Liver (tissue), 9 donors: ENCODE results near the gene USP9X. TPM values are rescaled to one million over a fixed set of nuclear protein-coding genes. Genes with fewer than 3 reads are reported as not detected.
"Not testable (repeated sequence)": the region's sequence is repeated elsewhere in the genome, so short reads cannot be mapped to it uniquely, and the experiment has no call there.

ENCODE experiments used
- DNase-seq: peaks from one replicate; pipeline ENCODE4 v3.0.0-alpha.2; 2017; ENCODE audit warnings: low spot score
- H3K27ac ChIP-seq, 2 donors: one replicate each; pipeline ENCODE4 v1.7.0; 2013; ENCODE audit warnings: inconsistent platforms in 2 of 2, low read length in 2 of 2, control low read depth in 1 of 2, low read depth in 1 of 2, mild to moderate bottlenecking in 1 of 2
- H3K27me3 ChIP-seq, 4 donors: one replicate each; pipeline versions ENCODE4 v1.6.1 to v1.7.0; 2013; ENCODE audit warnings: low read length in 3 of 4, inconsistent platforms in 1 of 4, mild to moderate bottlenecking in 1 of 4, moderate library complexity in 1 of 4; ENCODE audit not compliant: control insufficient read depth in 4 of 4, insufficient read depth in 4 of 4
- H3K36me3 ChIP-seq, 4 donors: one replicate each; pipeline versions ENCODE4 v1.6.1 to v1.7.0; 2013; ENCODE audit warnings: low read length in 3 of 4, mild to moderate bottlenecking in 3 of 4, low read depth in 1 of 4, moderate library complexity in 1 of 4; ENCODE audit not compliant: control insufficient read depth in 4 of 4, insufficient read depth in 3 of 4
- H3K4me1 ChIP-seq, 4 donors: one replicate each; pipeline versions ENCODE4 v1.6.1 to v1.7.0; 2013; ENCODE audit warnings: low read length in 3 of 4, mild to moderate bottlenecking in 3 of 4, moderate library complexity in 1 of 4; ENCODE audit not compliant: control insufficient read depth in 4 of 4, insufficient read depth in 4 of 4
- H3K4me3 ChIP-seq, 3 donors: one replicate each; pipeline versions ENCODE4 v1.6.1 to v1.7.0; 2013; ENCODE audit warnings: low read length in 3 of 3, control low read depth in 1 of 3, low read depth in 1 of 3, mild to moderate bottlenecking in 1 of 3
- H3K9ac ChIP-seq, 2 donors: one replicate each; pipeline ENCODE4 v1.7.0; 2013; ENCODE audit warnings: low read length in 2 of 2, mild to moderate bottlenecking in 2 of 2, moderate library complexity in 2 of 2, control low read depth in 1 of 2, low read depth in 1 of 2
- H3K9me3 ChIP-seq, 4 donors: one replicate each; pipeline versions ENCODE4 v1.6.1 to v1.7.0; 2013; ENCODE audit warnings: low read length in 3 of 4; ENCODE audit not compliant: control insufficient read depth in 4 of 4
- EGR1 ChIP-seq, 2 donors: IDR thresholded peaks; 2 replicates each; pipeline ENCODE4 v1.6.1; 2016 to 2018; ENCODE audit warnings: antibody characterized with exemption in 2 of 2, low read depth in 2 of 2
- FOXA1 ChIP-seq: IDR thresholded peaks from 2 replicates; pipeline ENCODE4 v1.6.1; 2016; ENCODE audit warnings: antibody characterized with exemption
- FOXA2 ChIP-seq: IDR thresholded peaks from 2 replicates; pipeline ENCODE4 v1.6.1; 2016; ENCODE audit warnings: antibody characterized with exemption
- GABPA ChIP-seq, 2 donors: IDR thresholded peaks in 1 of 2; conservative IDR thresholded peaks in 1 of 2; 2 replicates each; pipeline ENCODE4 v1.6.1; 2016; ENCODE audit warnings: antibody characterized with exemption in 2 of 2, mild to moderate bottlenecking in 1 of 2, moderate library complexity in 1 of 2
- HNF4A ChIP-seq, 2 donors: conservative IDR thresholded peaks; 2 replicates each; pipeline ENCODE4 v1.6.1; 2016; ENCODE audit warnings: antibody characterized with exemption in 2 of 2, mild to moderate bottlenecking in 2 of 2
- JUND ChIP-seq, 2 donors: IDR thresholded peaks; 2 replicates each; pipeline ENCODE4 v1.6.1; 2016; ENCODE audit warnings: antibody characterized with exemption in 2 of 2
- NR2F2 ChIP-seq: IDR thresholded peaks from 2 replicates; pipeline ENCODE4 v1.6.1; 2016; ENCODE audit warnings: antibody characterized with exemption
- RAD21 ChIP-seq, 2 donors: IDR thresholded peaks; 2 replicates each; pipeline ENCODE4 v1.6.1; 2016; ENCODE audit warnings: antibody characterized with exemption in 2 of 2, mild to moderate bottlenecking in 2 of 2
- RXRA ChIP-seq, 2 donors: IDR thresholded peaks; 2 replicates each; pipeline ENCODE4 v1.6.1; 2017 to 2018; ENCODE audit warnings: antibody characterized with exemption in 2 of 2, mild to moderate bottlenecking in 1 of 2
- SP1 ChIP-seq: IDR thresholded peaks from 2 replicates; pipeline ENCODE4 v1.6.1; 2018; ENCODE audit warnings: antibody characterized with exemption, mild to moderate bottlenecking
- TAF1 ChIP-seq: conservative IDR thresholded peaks from 2 replicates; pipeline ENCODE4 v1.6.1; 2016; ENCODE audit warnings: antibody characterized with exemption, mild to moderate bottlenecking
- YY1 ChIP-seq: IDR thresholded peaks from 2 replicates; pipeline ENCODE4 v1.6.1; 2016; ENCODE audit warnings: antibody characterized with exemption, mild to moderate bottlenecking
- WGBS: extraction: QIAGEN DNeasy Blood & Tissue Kit; methylation state at CpG from one replicate; pipeline ENCODE4 v1.1.7; 2013; 5-methylcytosine and 5-hydroxymethylcytosine counted together
- polyA plus RNA-seq, 2 donors: library from polyadenylated mRNA; stranded (reverse) in 1 of 2; unstranded in 1 of 2; fragments of 200-250 nt in 1 of 2; fragments of >200 nt in 1 of 2; fragmentation: Nextera tagmentation in 1 of 2; extraction: Ambion mirVana in 1 of 2; gene quantifications; one replicate each; pipeline versions ENCODE4 v1.2.1 to v1.2.3, GENCODE V29; 2013 to 2015
- total RNA-seq, 2 donors: library from RNA; depleted of rRNA; stranded (reverse); fragments of >200 nt; gene quantifications; one replicate each; pipeline ENCODE4 v1.2.3, GENCODE V29; 2014
- TF ChIP-seq, protein P1 (sequence below): fragments of 150-350 bp; IDR thresholded peaks from 2 replicates; pipeline ENCODE4 v1.5.1; 2017; ENCODE audit warnings: improper control_type of control experiment, low read depth, low read length; ENCODE audit not compliant: missing input control
- TF ChIP-seq, protein P2 (sequence below): IDR thresholded peaks from 2 replicates; pipeline ENCODE4 v1.6.1; 2016; ENCODE audit warnings: antibody characterized with exemption
- TF ChIP-seq, protein P3 (sequence below): IDR thresholded peaks from 2 replicates; pipeline ENCODE4 v1.6.1; 2016; ENCODE audit warnings: antibody characterized with exemption
- donor health status: healthy.
- donor health status: healthy.
- donor health status: healthy.
- donor health status: healthy.
- donor health status: healthy.

The USP9X gene
- total and polyA plus RNA-seq, 4 donors, result 13.4 to 117 (median 60.9) TPM

DNA sequence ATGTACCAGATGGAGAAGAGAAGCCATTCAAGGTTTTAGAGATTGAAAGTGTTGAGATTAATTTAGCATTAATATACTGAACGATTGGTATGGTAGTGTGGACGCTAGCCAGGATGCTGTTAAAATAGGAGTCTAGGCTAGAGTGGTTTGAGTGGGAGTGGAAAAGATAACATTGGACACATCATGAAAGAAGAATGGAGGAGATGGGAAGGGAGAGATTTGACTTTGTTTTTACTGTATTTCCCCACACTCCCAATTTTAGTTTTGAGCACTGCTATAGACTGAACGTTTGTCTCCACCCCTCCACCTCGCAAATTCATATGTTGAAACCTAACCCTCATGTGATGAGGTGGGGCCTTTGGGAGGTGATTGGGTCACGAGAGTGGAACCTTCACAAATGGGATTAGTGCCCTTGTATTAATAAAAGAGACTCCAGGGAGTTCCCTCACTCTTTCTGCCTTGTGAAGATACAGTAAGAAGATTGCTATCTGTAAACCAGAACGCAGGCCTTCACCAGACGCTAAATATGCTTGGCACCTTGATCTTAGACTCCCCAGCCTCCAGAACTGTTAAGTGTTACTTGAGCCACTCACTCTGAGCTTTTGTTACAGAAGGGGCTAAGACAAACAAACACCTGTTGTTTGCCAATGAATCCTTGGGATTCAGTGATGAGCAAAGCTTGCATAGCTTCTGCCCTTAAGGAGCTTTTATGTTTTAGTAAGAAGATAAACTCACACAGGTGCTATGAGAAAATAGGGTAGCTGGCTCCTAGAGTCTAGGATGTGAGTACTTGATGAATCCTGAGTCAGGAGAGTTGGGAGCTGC is 25.8 kb downstream of the USP9X start (continued):
- TF ChIP-seq SP1 (no peak), JUND (IDR thresholded peaks at IDR 0.05) (no peak), RAD21 (IDR thresholded peaks at IDR 0.05) (no peak)

DNA sequence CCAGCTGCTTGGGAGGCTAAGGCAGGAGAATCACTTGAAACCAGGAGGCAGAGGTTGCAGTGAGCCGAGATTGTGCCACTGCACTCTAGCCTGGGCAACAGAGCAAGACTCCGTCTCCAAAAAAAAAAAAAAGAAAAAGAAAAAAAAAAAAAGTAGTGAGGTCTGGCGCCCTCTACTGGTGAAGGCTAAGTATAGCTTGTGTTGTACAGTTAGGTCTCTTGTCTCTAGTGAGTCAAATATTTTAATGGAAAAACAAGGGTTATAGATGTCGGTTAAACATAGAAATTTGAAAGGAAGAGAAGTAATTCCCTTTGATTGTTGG is 29.8 kb downstream of the USP9X start:
- H3K9me3 ChIP-seq, H3K9ac ChIP-seq, H3K36me3 ChIP-seq, H3K27ac ChIP-seq, H3K4me3 ChIP-seq, H3K27me3 ChIP-seq: not testable (repeated sequence)
- 0% methylated on average over 4 of the region's 4 CpGs for WGBS
- TF ChIP-seq, protein P1, sequence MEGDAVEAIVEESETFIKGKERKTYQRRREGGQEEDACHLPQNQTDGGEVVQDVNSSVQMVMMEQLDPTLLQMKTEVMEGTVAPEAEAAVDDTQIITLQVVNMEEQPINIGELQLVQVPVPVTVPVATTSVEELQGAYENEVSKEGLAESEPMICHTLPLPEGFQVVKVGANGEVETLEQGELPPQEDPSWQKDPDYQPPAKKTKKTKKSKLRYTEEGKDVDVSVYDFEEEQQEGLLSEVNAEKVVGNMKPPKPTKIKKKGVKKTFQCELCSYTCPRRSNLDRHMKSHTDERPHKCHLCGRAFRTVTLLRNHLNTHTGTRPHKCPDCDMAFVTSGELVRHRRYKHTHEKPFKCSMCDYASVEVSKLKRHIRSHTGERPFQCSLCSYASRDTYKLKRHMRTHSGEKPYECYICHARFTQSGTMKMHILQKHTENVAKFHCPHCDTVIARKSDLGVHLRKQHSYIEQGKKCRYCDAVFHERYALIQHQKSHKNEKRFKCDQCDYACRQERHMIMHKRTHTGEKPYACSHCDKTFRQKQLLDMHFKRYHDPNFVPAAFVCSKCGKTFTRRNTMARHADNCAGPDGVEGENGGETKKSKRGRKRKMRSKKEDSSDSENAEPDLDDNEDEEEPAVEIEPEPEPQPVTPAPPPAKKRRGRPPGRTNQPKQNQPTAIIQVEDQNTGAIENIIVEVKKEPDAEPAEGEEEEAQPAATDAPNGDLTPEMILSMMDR, result peak; percentile 61
- TF ChIP-seq RAD21 (IDR thresholded peaks at IDR 0.05), result peak; percentile 69 to 83
- H3K4me1 ChIP-seq, result peaks cover 2 to 28% (median 23%) of the 10 kb centered on the region in 4 donors
- peak; percentile 39 for DNase-seq

DNA sequence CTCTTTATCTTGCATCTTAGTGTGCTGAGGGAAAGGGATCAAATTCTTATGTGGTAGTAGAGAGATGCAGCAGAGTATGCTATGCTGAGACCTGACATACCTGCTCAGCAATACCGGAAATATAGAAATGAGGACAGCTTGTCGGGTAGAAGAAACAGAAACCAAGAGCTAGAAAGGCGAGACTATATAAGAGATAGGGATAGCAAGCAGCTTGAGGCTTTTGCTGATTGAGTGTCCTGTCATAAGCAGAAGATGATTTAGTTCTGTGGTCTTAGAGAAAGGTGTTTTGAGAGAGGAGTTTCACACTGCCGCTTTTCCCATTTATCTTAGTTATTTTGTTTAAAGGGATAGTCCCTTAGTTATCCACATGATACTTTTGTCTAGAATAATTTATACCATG is 31.7 kb downstream of the USP9X start:
- H3K9ac ChIP-seq, result peak overlapping the region in 1 of 2 donors; percentile 0
- no peaks in the 10 kb centered on the region for H3K27me3 ChIP-seq
- no peak overlapping the region for H3K4me3 ChIP-seq
- no peak for TF ChIP-seq FOXA2
- TF ChIP-seq JUND (IDR thresholded peaks at IDR 0.05), result no peak
- TF ChIP-seq, protein P2, sequence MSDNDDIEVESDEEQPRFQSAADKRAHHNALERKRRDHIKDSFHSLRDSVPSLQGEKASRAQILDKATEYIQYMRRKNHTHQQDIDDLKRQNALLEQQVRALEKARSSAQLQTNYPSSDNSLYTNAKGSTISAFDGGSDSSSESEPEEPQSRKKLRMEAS, result no peak
- TF ChIP-seq, protein P1, result no peak
- TF ChIP-seq GABPA (IDR thresholded peaks at IDR 0.05 in 1 of 2, conservative IDR thresholded peaks at IDR 0.05 in 1 of 2), result no peak
- TF ChIP-seq TAF1, result no peak
- no peak for TF ChIP-seq EGR1 (IDR thresholded peaks at IDR 0.05; ENCODE audit: low read depth in 2 of 2)
- no peaks in the 10 kb centered on the region for H3K9me3 ChIP-seq
- H3K27ac ChIP-seq, result peak overlapping the region in 1 of 2 donors; percentile 42
- WGBS, result 1% methylated on average over 4 of the region's 4 CpGs
- H3K36me3 ChIP-seq, result no peaks in the 10 kb centered on the region
- peaks cover 2 to 30% (median 22%) of the 10 kb centered on the region in 4 donors for H3K4me1 ChIP-seq
- DNase-seq, result no peak

DNA sequence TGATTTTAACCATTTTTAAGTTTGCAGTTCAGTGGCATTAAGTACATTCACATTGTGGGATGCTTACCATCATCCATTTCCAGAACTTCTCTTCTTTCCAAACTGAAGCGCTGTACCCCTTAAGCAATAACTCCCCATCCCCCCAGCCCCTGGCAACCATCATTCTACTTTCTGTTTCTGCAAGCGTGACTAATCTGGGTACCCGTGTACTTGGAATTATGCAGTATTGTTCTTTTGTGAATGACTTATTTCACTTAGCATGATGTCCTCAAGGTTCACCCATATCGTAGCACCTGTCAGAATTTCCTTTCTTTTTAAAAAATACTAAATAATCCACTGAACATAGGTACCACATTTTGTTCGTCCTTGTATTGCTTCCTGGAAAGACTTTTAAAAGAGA is 32.9 kb downstream of the USP9X start:
- H3K27ac ChIP-seq, result no peak overlapping the region
- peaks cover 2 to 30% (median 25%) of the 10 kb centered on the region in 4 donors for H3K4me1 ChIP-seq
- H3K9me3 ChIP-seq, result no peaks in the 10 kb centered on the region
- 54% methylated on average over 5 of the region's 5 CpGs for WGBS
- no peak overlapping the region for H3K9ac ChIP-seq
- no peaks in the 10 kb centered on the region for H3K27me3 ChIP-seq
- no peak for DNase-seq
- H3K36me3 ChIP-seq, result no peaks in the 10 kb centered on the region
- no peak overlapping the region for H3K4me3 ChIP-seq
- TF ChIP-seq JUND (IDR thresholded peaks at IDR 0.05) (no peak), NR2F2 (no peak), RXRA (IDR thresholded peaks at IDR 0.05) (no peak), FOXA1 (no peak), TAF1 (no peak), HNF4A (conservative IDR thresholded peaks at IDR 0.05) (no peak), YY1 (no peak), GABPA (IDR thresholded peaks at IDR 0.05 in 1 of 2, conservative IDR thresholded peaks at IDR 0.05 in 1 of 2) (no peak), RAD21 (IDR thresholded peaks at IDR 0.05) (no peak), FOXA2 (no peak)
- TF ChIP-seq, protein P3, sequence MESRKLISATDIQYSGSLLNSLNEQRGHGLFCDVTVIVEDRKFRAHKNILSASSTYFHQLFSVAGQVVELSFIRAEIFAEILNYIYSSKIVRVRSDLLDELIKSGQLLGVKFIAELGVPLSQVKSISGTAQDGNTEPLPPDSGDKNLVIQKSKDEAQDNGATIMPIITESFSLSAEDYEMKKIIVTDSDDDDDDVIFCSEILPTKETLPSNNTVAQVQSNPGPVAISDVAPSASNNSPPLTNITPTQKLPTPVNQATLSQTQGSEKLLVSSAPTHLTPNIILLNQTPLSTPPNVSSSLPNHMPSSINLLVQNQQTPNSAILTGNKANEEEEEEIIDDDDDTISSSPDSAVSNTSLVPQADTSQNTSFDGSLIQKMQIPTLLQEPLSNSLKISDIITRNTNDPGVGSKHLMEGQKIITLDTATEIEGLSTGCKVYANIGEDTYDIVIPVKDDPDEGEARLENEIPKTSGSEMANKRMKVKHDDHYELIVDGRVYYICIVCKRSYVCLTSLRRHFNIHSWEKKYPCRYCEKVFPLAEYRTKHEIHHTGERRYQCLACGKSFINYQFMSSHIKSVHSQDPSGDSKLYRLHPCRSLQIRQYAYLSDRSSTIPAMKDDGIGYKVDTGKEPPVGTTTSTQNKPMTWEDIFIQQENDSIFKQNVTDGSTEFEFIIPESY, result no peak
- TF ChIP-seq, protein P1, result no peak
